ENCODE data around the gene WDR89.
"Not testable (repeated sequence)": the region's sequence is repeated elsewhere in the genome, so short reads cannot be mapped to it uniquely, and the experiment has no call there.

Gene WDR89

GRCh38 chr14:63594455-63595372 lies 47.0 kb downstream of the WDR89 start:
- DNase-seq (ENCODE audit: low spot score) = no peak

DNA sequence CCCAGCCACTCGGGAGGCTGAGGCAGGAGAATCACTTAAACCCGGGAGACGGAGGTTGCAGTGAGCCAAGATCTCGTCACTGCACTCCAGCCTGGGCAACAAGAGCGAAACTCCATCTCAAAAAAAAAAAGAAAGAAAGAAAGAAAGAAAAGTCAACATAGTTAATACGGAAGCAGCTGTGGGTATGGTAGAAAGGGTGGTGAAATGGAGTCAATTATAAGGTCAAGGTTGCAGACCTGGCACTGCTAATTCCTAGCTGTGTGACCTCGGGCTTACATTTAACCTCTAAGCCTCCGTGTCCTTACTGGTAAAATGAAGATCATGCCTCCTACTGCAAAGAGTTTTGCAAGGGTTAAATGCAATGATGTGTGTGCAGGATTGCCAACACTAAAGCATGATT lies 58.6 kb downstream of the WDR89 start:
- DNase-seq (ENCODE audit: low spot score) = not testable (repeated sequence)

DNA sequence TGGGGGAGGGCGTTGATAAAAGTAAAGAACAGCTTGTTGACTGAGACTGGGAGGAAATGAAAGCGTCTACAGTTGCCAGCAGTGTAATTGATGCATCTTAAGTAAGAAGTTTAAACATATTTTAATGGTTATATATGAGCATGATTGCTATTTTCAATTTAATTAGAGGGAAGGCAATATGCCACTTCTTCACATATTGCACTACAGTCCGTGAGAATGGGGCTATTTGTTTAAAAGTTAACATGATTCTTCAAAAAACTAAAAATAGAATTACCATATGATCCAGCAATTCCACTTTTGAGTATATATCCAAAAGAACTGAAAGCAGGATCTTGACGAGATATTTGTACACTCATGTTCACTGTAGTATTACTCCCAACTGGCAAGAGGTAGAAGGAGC lies 60.2 kb downstream of the WDR89 start:
- DNase-seq (ENCODE audit: low spot score) = no peak

- DNase-seq (ENCODE audit: low spot score) = no peak
Measured at GRCh38 chr14:63578300-63578699, 63.4 kb downstream of the WDR89 start.

DNA sequence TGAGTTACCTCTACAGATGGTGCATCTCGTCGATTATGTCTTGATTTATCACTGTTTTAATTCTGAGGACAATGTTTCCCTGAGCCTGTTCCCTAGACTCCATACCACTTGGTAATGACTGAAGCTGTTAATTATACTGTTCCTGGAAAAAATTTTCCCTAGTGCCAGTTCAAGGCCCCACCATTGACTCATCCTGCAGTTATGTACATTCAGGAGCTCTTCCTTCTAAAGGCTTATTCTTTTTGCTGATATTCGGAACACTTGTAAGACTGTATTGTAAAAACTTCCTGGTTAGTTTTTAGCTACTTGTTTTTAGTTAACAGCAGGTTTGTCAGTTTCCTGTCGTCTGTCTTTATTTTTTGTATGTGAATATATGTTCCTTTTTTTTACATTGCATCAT lies 68.1 kb downstream of the WDR89 start:
- DNase-seq (ENCODE audit: low spot score) = no peak

DNA sequence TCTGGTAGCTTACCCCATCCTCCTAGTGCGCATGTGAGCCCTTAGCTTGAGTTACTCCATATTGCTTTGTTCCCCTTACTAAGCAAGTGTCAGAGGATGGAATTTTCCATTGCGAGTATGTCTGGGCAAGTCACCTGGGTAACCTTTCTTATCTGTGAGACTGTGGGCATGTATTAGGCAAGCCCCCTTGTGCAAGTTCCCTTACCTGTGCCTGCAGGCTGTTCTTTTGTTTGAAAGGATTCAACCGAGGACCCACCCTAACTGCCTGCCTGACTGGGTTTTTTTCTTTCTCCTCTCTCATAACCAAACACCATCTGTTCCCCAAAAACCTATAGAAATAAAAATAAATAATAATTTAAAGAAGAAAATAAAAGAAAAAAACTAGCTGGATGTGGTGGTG lies 76.2 kb downstream of the WDR89 start:
- DNase-seq (ENCODE audit: low spot score) = no peak

DNA sequence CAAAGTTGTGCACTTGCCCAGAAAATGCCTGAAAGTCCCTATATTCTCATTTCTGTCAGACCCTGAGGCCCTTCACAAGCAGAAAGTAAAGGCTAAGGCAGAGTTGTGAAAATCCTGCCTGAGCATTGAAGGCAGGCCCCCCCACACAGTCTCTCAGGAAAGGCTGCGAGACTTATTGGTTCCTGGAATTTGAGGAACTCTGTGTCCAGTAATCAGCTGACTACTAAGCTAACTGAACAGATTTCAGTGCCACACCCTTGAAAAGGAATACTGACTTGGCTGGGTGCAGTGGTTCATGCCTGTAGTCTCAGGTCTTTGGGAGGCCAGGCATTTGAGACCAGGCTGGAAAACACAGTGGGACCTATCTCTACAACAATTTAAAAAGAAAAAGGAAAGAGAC lies 77.4 kb downstream of the WDR89 start:
- no peak for DNase-seq (ENCODE audit: low spot score)

GRCh38 chr14:63563370-63564026 lies 78.2 kb downstream of the WDR89 start:
- no peak for DNase-seq (ENCODE audit: low spot score)

GRCh38 chr14:63562405-63562804 lies 79.3 kb downstream of the WDR89 start:
- no peak for DNase-seq (ENCODE audit: low spot score)

DNA sequence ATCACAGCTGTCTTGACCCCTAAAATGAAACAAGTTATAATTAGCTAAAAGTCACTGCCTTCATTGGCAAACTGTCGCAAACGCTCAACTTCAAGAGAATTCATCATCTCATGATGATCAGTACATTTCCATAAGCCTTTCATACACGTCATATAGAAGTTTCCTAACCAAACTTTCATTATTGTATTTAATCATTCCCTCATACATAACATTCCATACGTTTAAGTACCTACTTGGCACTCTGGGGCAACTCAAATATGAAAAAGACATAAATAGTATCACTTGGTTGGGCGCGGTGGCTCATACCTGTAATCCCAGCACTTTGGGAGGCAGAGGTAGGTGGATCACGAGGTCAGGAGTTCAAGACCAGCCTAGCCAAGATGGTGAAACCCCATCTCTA lies 86.1 kb downstream of the WDR89 start:
- no peak for DNase-seq (ENCODE audit: low spot score)

DNA sequence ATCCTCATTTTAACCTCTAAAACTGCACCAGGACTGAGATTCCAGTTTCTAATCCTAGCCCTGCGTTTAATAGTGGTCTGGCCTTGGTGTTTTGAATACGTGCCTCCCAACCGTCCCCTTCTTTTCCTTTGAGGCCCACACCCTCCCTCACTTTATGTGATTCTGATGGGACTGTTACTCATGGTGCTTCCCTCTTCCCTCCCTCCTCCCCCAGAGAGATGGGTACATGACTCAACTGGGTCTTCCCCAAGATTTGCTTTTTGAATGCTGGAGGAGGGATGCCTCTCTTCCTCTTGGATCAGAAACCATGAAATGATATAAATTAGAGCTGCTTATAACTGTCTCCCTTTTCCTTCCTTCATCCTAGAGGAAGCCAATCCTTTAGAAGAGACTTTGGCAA lies 90.3 kb downstream of the WDR89 start:
- DNase-seq (ENCODE audit: low spot score) = no peak

- DNase-seq (ENCODE audit: low spot score) = no peak
Measured at GRCh38 chr14:63547798-63548335, 93.8 kb downstream of the WDR89 start.

Measured in SW480 (cell line).